ENCODE results near the gene UBE2QL1.

UBE2QL1 gene

GRCh38 chr5:6540111-6540827, 91.6 kb downstream of the UBE2QL1 start:
- no peak for DNase-seq

GRCh38 chr5:6541256-6542013, 92.8 kb downstream of the UBE2QL1 start:
- no peak for DNase-seq

GRCh38 chr5:6542421-6543345, 94.0 kb downstream of the UBE2QL1 start:
- DNase-seq, result no peak

GRCh38 chr5:6543346-6543730, 94.7 kb downstream of the UBE2QL1 start:
- DNase-seq, result no peak

GRCh38 chr5:6543830-6544560, 95.3 kb downstream of the UBE2QL1 start:
- DNase-seq, result no peak
